NCI-H146 treated with DMSO at 0.1 percent for 48 hours (cell line): ENCODE measurements around the gene NLK.
"Not testable (repeated sequence)": the region's sequence is repeated elsewhere in the genome, so short reads cannot be mapped to it uniquely, and the experiment has no call there.

Experiments used
- DNase-seq: peaks from one replicate; lab custom pipeline; 2025; ENCODE audit not compliant: unreplicated experiment; lab: John Stamatoyannopoulos, UW

NLK gene

GRCh38 chr17:28145348-28145747 is 102.9 kb downstream of the NLK start:
- no peak for DNase-seq

- DNase-seq, result no peak
Observed at GRCh38 chr17:28147017-28147416, 104.5 kb downstream of the NLK start.

GRCh38 chr17:28151001-28151400 is 108.5 kb downstream of the NLK start:
- DNase-seq, result no peak

GRCh38 chr17:28154214-28154613 is 111.7 kb downstream of the NLK start:
- no peak for DNase-seq

- DNase-seq, result not testable (repeated sequence)
Observed at GRCh38 chr17:28155405-28155804, 112.9 kb downstream of the NLK start.

DNA sequence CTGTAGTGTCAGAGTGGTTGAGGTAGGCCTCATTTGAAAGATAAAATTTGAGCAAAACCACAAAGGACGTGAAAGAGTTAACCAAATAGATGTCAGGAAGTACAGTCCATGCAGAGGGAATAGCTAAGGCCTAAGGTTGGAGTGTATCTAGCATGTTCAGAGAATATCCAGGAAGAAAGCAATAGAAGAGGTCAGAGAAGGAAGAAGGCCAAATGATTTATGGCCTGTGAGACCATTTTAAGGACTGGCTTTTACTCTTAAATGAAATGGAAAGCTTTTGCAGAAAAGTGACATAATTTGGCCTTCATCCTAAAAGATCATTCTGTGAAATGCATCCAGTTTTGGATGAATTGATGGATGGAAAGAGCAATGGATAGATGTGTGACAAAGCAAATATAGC is 116.5 kb downstream of the NLK start:
- DNase-seq, result no peak

GRCh38 chr17:28159924-28160323 is 117.4 kb downstream of the NLK start:
- DNase-seq, result no peak

DNA sequence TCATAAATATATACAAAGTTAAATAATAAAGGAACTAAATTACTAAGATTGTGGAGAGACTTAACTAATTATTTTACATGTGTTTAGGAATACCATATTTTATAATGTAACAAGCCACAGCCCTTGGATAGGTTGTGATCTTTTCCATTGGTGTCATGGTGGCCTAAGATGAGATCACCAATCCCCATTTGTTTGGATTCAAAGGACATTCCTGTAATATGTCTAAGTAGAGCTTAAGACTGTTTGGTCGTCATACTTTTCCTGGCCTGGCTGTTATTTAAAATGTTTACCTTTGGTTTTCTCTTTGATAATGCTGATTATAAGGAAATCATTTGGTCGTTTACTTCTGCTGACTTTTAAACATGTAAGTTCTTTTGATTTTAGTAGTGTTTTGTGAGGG is 118.1 kb downstream of the NLK start:
- no peak for DNase-seq

- DNase-seq, result no peak
Observed at GRCh38 chr17:28161311-28161710, 118.8 kb downstream of the NLK start.

GRCh38 chr17:28166478-28166877 is 124.0 kb downstream of the NLK start:
- no peak for DNase-seq

- DNase-seq, result no peak
Observed at GRCh38 chr17:28169621-28170349, 127.3 kb downstream of the NLK start.

DNA sequence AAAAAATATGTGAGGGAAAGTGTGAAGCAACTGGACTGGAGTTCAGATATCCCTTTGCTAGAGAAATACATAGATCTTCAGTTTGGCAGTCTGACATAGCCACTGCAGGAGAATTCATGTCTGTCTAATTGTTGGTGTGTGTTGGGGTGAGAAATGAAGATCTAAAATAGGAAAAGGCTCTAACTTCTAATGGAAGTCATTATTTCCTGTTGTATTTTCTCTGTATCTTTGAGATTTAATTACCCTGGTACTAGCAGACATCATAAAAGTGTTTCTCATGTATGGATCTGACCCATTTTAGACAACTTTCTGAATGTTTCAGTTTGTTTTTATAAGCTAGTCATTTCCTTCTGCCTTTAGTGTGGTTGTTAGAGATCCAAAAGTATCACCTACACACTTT is 128.3 kb downstream of the NLK start:
- no peak for DNase-seq

DNA sequence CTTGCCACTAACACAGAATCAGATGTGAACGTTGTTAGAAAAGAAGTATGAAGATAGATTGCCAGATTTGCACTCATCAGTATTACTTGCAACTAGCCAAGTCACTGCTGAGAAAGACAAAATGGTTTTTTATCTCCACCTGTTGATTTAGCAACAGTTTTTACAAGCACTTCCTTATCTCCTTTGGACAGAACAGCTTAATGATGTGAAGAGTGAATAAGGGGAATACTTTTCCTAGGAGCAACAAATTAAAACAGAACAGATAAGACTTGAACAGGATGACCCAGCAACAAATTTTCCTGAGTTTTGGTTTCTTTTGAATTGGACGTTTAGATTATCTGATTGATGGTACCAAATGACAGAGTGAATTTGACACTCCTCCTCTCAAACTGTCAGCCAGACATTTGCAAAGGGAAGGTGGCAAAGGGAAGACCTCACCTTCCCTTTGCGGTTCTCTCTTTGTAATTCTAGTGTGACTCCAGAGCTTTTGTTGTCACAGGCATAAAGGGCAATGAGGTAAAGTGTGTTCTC is 130.6 kb downstream of the NLK start:
- no peak for DNase-seq

DNA sequence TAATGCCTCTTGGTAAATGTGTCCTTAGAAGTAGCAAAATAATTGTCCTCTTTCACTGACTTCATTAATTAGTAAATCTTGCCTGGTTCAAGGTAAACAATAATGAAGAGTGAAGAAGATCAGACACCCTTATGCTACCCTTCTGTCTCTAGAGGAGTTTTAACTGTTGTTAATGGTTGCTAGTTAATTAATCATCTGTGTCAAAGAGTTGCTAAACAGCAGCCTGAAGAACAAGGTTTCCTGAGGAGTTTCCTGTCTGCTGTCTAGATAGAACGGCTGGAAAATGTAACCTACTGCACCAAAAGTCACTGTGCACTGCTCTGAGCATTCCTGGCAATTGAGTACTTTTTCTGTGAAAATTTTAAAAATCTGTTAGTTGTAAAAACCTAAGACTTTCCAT is 131.3 kb downstream of the NLK start:
- DNase-seq, result no peak

GRCh38 chr17:28174352-28175046 is 132.0 kb downstream of the NLK start:
- DNase-seq, result no peak

DNA sequence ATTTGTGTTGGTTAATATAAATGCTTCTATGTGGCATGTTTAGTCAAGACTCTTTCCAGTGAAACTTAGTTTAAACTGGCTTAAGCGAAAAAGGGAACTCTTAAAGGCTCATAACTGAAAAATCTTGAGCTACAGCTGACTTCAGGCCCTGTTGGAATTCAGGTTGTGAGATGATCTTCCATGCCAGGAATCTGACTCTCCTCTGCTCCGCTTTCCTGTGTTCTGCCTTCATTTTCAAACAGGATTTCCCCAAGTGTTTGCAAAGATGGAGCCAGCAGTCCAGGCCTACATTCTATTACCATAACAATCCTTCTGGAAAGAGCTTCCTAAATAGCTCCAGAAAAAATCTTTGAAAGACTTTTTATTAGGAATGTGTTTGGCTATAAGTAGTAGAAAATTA is 134.9 kb downstream of the NLK start:
- no peak for DNase-seq

DNA sequence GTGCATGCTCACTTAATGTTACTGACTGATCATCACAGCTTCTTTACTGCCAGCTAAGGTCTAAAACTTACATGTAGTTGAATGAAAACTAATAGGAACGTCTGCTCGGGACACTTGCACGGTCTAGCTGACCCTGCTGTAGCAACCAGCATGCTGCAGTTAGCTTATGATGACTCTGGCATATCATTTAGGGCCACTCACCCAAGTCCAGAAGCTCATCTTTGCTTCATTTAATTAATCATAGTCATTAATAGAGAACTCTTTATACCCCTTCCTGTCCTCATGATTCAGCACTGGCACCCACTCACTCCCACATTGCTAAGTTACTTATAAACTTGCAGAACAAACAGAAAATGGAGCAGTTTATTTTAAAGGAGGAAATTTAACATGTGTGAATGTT is 136.3 kb downstream of the NLK start:
- no peak for DNase-seq

DNA sequence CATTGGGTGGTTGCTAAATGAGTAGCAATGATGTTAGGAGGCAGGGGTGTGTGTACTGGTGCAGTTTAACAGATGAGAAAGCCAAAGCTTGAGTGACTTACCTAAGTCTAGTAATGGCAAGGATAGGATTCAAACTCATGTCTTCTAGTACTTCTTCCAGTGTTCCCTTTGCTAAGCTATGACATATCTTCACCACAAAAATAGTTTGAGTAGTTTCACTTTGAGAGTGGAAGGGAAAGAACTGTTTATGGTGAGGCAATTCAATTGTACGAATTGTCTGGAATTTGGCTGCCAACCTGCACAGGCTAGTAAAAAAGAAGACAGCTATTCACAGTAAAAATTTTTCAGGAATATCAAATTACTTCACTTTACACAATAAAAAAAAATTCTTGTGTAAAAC is 138.0 kb downstream of the NLK start:
- DNase-seq, result no peak

GRCh38 chr17:28181568-28181967 is 139.1 kb downstream of the NLK start:
- no peak for DNase-seq

- DNase-seq, result no peak
Observed at GRCh38 chr17:28182559-28182958, 140.1 kb downstream of the NLK start.

GRCh38 chr17:28185658-28186057 is 143.2 kb downstream of the NLK start:
- DNase-seq, result no peak

GRCh38 chr17:28186472-28186871 is 144.0 kb downstream of the NLK start:
- DNase-seq, result not testable (repeated sequence)

DNA sequence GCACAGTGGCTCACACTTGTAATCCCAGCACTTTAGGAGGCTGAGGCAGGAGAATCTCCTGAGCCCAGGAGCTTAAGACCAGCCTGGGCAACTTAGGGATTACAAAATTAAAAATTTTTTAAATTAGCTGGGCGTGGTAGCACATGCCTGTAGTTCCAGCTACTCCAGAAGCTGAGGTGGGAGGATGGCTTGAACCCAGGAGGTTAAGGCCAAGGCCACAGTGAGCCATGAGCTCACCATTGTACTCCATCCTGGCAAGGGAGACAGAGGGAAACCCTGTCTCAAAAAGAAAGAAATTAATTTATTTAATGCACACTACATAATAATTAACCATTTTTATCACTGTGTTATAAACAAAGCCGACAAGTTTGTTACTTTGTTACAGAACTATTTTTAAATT is 145.5 kb downstream of the NLK start:
- no peak for DNase-seq
